IMR-90 (cell line): ENCODE results near the gene FBXL16. TPM values are rescaled to one million over a fixed set of nuclear protein-coding genes. Genes with fewer than 3 reads are reported as not detected.

ENCODE experiments used
- ATAC-seq: fragments of 200-7000 bp; cut with Tn5 transposase; 2 replicates; pipeline ENCODE4 v1.9.1; 2020; ENCODE audit warnings: low read depth, mild to moderate bottlenecking, moderate library complexity
- BruUV-seq: library from RNA; stranded (reverse); fragments of 400-500 nt; replicated peaks from 2 replicates; lab custom pipeline; 2021; lab: Mats Ljungman, UMichigan
- CTCF ChIA-PET: fragments of 300-600 bp; formaldehyde crosslinking; extraction: SDS; loops from one replicate; lab custom pipeline; 2021; ENCODE audit warnings: antibody characterized with exemption; lab: Yijun Ruan, JAX
- POLR2A ChIA-PET: fragments of 300-600 bp; sonication (Branson Sonifier 250); formaldehyde crosslinking; loops from one replicate; lab custom pipeline; 2022; ENCODE audit warnings: antibody characterized with exemption; ENCODE audit not compliant: unreplicated experiment; lab: Charles Lee
- DNase-seq: peaks from one replicate; pipeline ENCODE4 v3.0.0; 2013
- H2AFZ ChIP-seq: replicated peaks from 2 replicates; pipeline ENCODE3; 2013; ENCODE audit warnings: low read length, mild to moderate bottlenecking; ENCODE audit not compliant: poor library complexity
- H2AK5ac ChIP-seq: 2 replicates; pipeline ENCODE4 v1.6.1; 2013; ENCODE audit warnings: low read depth, low read length, inconsistent platforms
- H2AK9ac ChIP-seq: replicated peaks from 2 replicates; pipeline ENCODE3; 2013; ENCODE audit warnings: mild to moderate bottlenecking, low read depth, low read length, moderate library complexity; ENCODE audit not compliant: poor library complexity
- H2BK120ac ChIP-seq: 2 replicates; pipeline ENCODE4 v1.6.1; 2013; ENCODE audit warnings: low read depth, low read length, inconsistent platforms
- H2BK15ac ChIP-seq: 3 replicates; pipeline ENCODE4 v1.6.1; 2013; ENCODE audit warnings: low read depth, low read length, inconsistent platforms
- H2BK20ac ChIP-seq: 2 replicates; pipeline ENCODE4 v1.6.1; 2013; ENCODE audit warnings: low read depth, mild to moderate bottlenecking, inconsistent platforms, low read length, moderate library complexity
- H2BK5ac ChIP-seq: 2 replicates; pipeline ENCODE4 v1.6.1; 2013; ENCODE audit warnings: mild to moderate bottlenecking, low read depth, low read length, inconsistent platforms; ENCODE audit not compliant: poor library complexity, severe bottlenecking
- H3K14ac ChIP-seq: replicated peaks from 2 replicates; pipeline ENCODE4 v1.6.1; 2013; ENCODE audit warnings: low read depth, low read length, inconsistent platforms
- H3K18ac ChIP-seq: 2 replicates; pipeline ENCODE4 v1.6.1; 2013; ENCODE audit warnings: low read depth, low read length, control low read depth
- H3K23ac ChIP-seq: 2 replicates; pipeline ENCODE4 v1.6.1; 2013; ENCODE audit warnings: low read depth, low read length, inconsistent platforms
- H3K27ac ChIP-seq: 2 replicates; pipeline ENCODE4 v1.5.1; 2013; ENCODE audit warnings: mild to moderate bottlenecking, control low read depth, low read length; ENCODE audit not compliant: insufficient read depth
- H3K27me3 ChIP-seq: 2 replicates; pipeline ENCODE4 v1.6.1; 2013; ENCODE audit warnings: low read length; ENCODE audit not compliant: control insufficient read depth, insufficient read depth
- H3K36me3 ChIP-seq: 2 replicates; pipeline ENCODE4 v1.6.1; 2013; ENCODE audit warnings: low read length, mixed read lengths; ENCODE audit not compliant: control insufficient read depth, insufficient read depth
- H3K4ac ChIP-seq: 2 replicates; pipeline ENCODE4 v1.6.1; 2013; ENCODE audit warnings: low read depth, low read length, inconsistent platforms
- H3K4me1 ChIP-seq: 2 replicates; pipeline ENCODE4 v1.6.1; 2013; ENCODE audit warnings: low read length, mixed read lengths; ENCODE audit not compliant: control insufficient read depth, insufficient read depth
- H3K4me2 ChIP-seq: 2 replicates; pipeline ENCODE4 v1.6.1; 2013; ENCODE audit warnings: low read depth, mild to moderate bottlenecking, control low read depth, low read length, moderate library complexity
- H3K4me3 ChIP-seq: 2 replicates; pipeline ENCODE4 v1.5.1; 2013; ENCODE audit warnings: low read depth, mild to moderate bottlenecking, control low read depth, low read length, moderate library complexity; ENCODE audit not compliant: insufficient read depth
- H3K56ac ChIP-seq: 2 replicates; pipeline ENCODE4 v1.6.1; 2013; ENCODE audit warnings: low read length, inconsistent platforms; ENCODE audit not compliant: insufficient read depth; ENCODE audit errors: extremely low read depth
- H3K79me1 ChIP-seq, 2 experiments: 2 replicates each; pipeline ENCODE4 v1.6.1; 2013; ENCODE audit warnings: low read length in 2 of 2, inconsistent platforms in 1 of 2, low read depth in 1 of 2
- H3K9ac ChIP-seq: 2 replicates; pipeline ENCODE4 v1.6.1; 2013; ENCODE audit warnings: low read depth, low read length, control low read depth
- H3K9me1 ChIP-seq: 2 replicates; pipeline ENCODE4 v1.6.1; 2013; ENCODE audit warnings: low read length, inconsistent platforms; ENCODE audit not compliant: insufficient read depth
- H3K9me3 ChIP-seq: 2 replicates; pipeline ENCODE4 v1.6.1; 2013; ENCODE audit warnings: low read length; ENCODE audit not compliant: control insufficient read depth, insufficient read depth
- H4K20me1 ChIP-seq: 2 replicates; pipeline ENCODE4 v1.6.1; 2013; ENCODE audit warnings: low read length, inconsistent platforms; ENCODE audit not compliant: insufficient read depth
- H4K5ac ChIP-seq: 2 replicates; pipeline ENCODE4 v1.6.1; 2013; ENCODE audit warnings: mild to moderate bottlenecking, low read depth, low read length, control low read depth
- H4K8ac ChIP-seq, 2 experiments: 2 replicates each; pipeline ENCODE4 v1.6.1; 2013; ENCODE audit warnings: low read depth in 2 of 2, low read length in 2 of 2, control low read depth in 1 of 2, inconsistent platforms in 1 of 2
- H4K91ac ChIP-seq: 2 replicates; pipeline ENCODE4 v1.6.1; 2013; ENCODE audit warnings: low read depth, low read length, inconsistent platforms; ENCODE audit not compliant: insufficient read depth
- BHLHE40 ChIP-seq: fragments of 150-350 bp; IDR thresholded peaks from 2 replicates; pipeline ENCODE4 v1.6.1; 2016; ENCODE audit warnings: mild to moderate bottlenecking, low read depth, low read length
- CEBPB ChIP-seq: IDR thresholded peaks from 2 replicates; pipeline ENCODE4 v1.6.1; 2012; ENCODE audit warnings: low read depth, low read length, improper control_type of control experiment
- CHD1 ChIP-seq: IDR thresholded peaks from 2 replicates; pipeline ENCODE4 v1.6.1; 2012; ENCODE audit warnings: low read depth, low read length, improper control_type of control experiment
- CTCF ChIP-seq: conservative IDR thresholded peaks from 2 replicates; pipeline ENCODE4 v1.5.1; 2012; ENCODE audit warnings: mild to moderate bottlenecking, low read depth, low read length, improper control_type of control experiment
- ELK1 ChIP-seq: fragments of 150-350 bp; IDR thresholded peaks from 2 replicates; pipeline ENCODE4 v1.6.1; 2016; ENCODE audit warnings: low read depth, mild to moderate bottlenecking, low read length, moderate library complexity, borderline replicate concordance
- FOS ChIP-seq: fragments of 150-350 bp; IDR thresholded peaks from 2 replicates; pipeline ENCODE4 v1.6.1; 2016; ENCODE audit warnings: low read depth, low read length
- MAFK ChIP-seq: IDR thresholded peaks from 2 replicates; pipeline ENCODE4 v1.6.1; 2012; ENCODE audit warnings: low read depth, low read length, improper control_type of control experiment
- MAZ ChIP-seq: IDR thresholded peaks from 2 replicates; pipeline ENCODE4 v1.6.1; 2012; ENCODE audit warnings: low read depth, mild to moderate bottlenecking, low read length, improper control_type of control experiment, moderate library complexity, borderline replicate concordance
- MXI1 ChIP-seq: IDR thresholded peaks from 2 replicates; pipeline ENCODE4 v1.6.1; 2012; ENCODE audit warnings: low read depth, mild to moderate bottlenecking, low read length, moderate library complexity, borderline replicate concordance
- NFE2L2 ChIP-seq: fragments of 150-350 bp; IDR thresholded peaks from 2 replicates; pipeline ENCODE4 v1.6.1; 2016; ENCODE audit warnings: low read depth, mild to moderate bottlenecking, low read length
- RAD21 ChIP-seq: IDR thresholded peaks from 2 replicates; pipeline ENCODE4 v1.6.1; 2012; ENCODE audit warnings: low read length, improper control_type of control experiment
- RCOR1 ChIP-seq: IDR thresholded peaks from 2 replicates; pipeline ENCODE4 v1.6.1; 2012; ENCODE audit warnings: mild to moderate bottlenecking, low read length, improper control_type of control experiment; ENCODE audit not compliant: insufficient replicate concordance
- RFX5 ChIP-seq: IDR thresholded peaks from 2 replicates; pipeline ENCODE4 v1.8.0; 2012; ENCODE audit warnings: low read depth, mild to moderate bottlenecking, low read length, moderate library complexity
- SMC3 ChIP-seq: fragments of 150-350 bp; IDR thresholded peaks from 2 replicates; pipeline ENCODE4 v1.6.1; 2016; ENCODE audit warnings: low read depth, mild to moderate bottlenecking, antibody characterized with exemption, low read length, moderate library complexity
- USF2 ChIP-seq: fragments of 150-350 bp; IDR thresholded peaks from 2 replicates; pipeline ENCODE4 v1.6.1; 2017; ENCODE audit warnings: mild to moderate bottlenecking, antibody characterized with exemption, low read length, low read depth
- WGBS, 2 experiments: methylation state at CpG; one replicate each; pipeline versions ENCODE4 v1.1.5 to v1.1.7; 2013; ENCODE audit warnings: missing lambda C conversion rate in 2 of 2; ENCODE audit not compliant: insufficient read length in 1 of 2; ENCODE audit errors: extremely low coverage in 2 of 2; 5-methylcytosine and 5-hydroxymethylcytosine counted together
- dilution Hi-C: fragments of 300-500 bp; cut with HindIII; formaldehyde crosslinking; loops from one replicate; pipeline ENCODE4 v1.14.3; 2018; ENCODE audit warnings: low sequenced_read_pairs; ENCODE audit not compliant: unreplicated experiment
- in situ Hi-C: fragments of 300-500 bp; cut with MboI; formaldehyde crosslinking; loops from 3 replicates; pipeline ENCODE4 v1.14.3; 2019; ENCODE audit warnings: low sequenced_read_pairs, inconsistent platforms, mixed read lengths
- intact Hi-C: fragments of 100-400 bp; cut with micrococcal nuclease; formaldehyde crosslinking; loops from 2 replicates; pipeline ENCODE4 v1.10.0; 2022
- polyA plus RNA-seq, 3 experiments: library from polyadenylated mRNA; depleted of rRNA; stranded (reverse); fragments of >200 nt; gene quantifications; 2 replicates each; pipeline ENCODE4 v1.2.3, GENCODE V29; 2012; ENCODE audit warnings: low replicate concordance in 1 of 3
- total RNA-seq: library from RNA; depleted of rRNA; stranded (reverse); fragments of >200 nt; gene quantifications from 2 replicates; pipeline ENCODE4 v1.2.3, GENCODE V29; 2012

FBXL16 gene
- total and polyA plus RNA-seq, 2 of the 4 experiments (the other 2 are of a cell fraction): 0.18 to 2.2 TPM

- Histone ChIP-seq H3K4me2 (no peak overlapping the region), H3K36me3 (peaks cover 46% of the 10 kb centered on the region), H2AK9ac (no peak overlapping the region), H3K9me1 (peaks cover under 1% of the 10 kb centered on the region; the same call in 1 of the 2 replicates), H2BK5ac (no peak overlapping the region), H4K5ac (no peak overlapping the region), H3K23ac (no peak overlapping the region), H3K4ac (no peak overlapping the region), H2AK5ac (no peak overlapping the region), H3K9me3 (no peaks in the 10 kb centered on the region), H3K27me3 (no peaks in the 10 kb centered on the region), H4K8ac (no peak overlapping the region), H2BK120ac (no peak overlapping the region), H3K27ac (no peak overlapping the region), H3K14ac (no peak overlapping the region), H3K9ac (no peak overlapping the region), H3K79me1 (peaks cover 0 to 7% of the 10 kb centered on the region in 2 experiments; a peak in 2 of 4 replicates), H3K4me1 (peaks cover 3% of the 10 kb centered on the region), H2BK15ac (no peak overlapping the region), H2BK20ac (no peak overlapping the region), H3K4me3 (no peak overlapping the region), H4K91ac (no peak overlapping the region), H3K56ac (no peak overlapping the region), H2AFZ (no peak overlapping the region), H4K20me1 (peaks cover 4% of the 10 kb centered on the region), H3K18ac (no peak overlapping the region)
- ATAC-seq: no peak
- no TSS peak for BruUV-seq
- CTCF ChIA-PET: no interaction called here
- TF ChIP-seq CHD1 (no peak), NFE2L2 (no peak), RCOR1 (no peak), MXI1 (no peak), MAZ (no peak), BHLHE40 (no peak), ELK1 (no peak), USF2 (no peak), RFX5 (no peak), CEBPB (no peak), RAD21 (no peak), SMC3 (no peak), FOS (no peak), MAFK (no peak), CTCF (no peak)
- POLR2A ChIA-PET: no interaction called here
- DNase-seq: no peak
- in situ Hi-C loops: no loop called here
- dilution Hi-C loops: no loop called here
- intact Hi-C loops: no loop called here
- 84% methylated on average over 6 of the region's 12 CpGs; no CpG with 5 or more reads in 1 of the 2 experiments for WGBS, 2 experiments
These were observed 26.7 kb upstream of the FBXL16 start for GRCh38 chr16:732332-732731.
